SK-N-SH (cell line): ENCODE data around the gene ADCK1. TPM values are rescaled to one million over a fixed set of nuclear protein-coding genes. Genes with fewer than 3 reads are reported as not detected.

Experiments used
- CTCF ChIA-PET: fragments of 300-600, 350-600 bp; formaldehyde crosslinking; extraction: SDS; loops from one replicate; lab custom pipeline; 2021; lab: Yijun Ruan, JAX
- POLR2A ChIA-PET: fragments of 350-600 bp; sonication (Branson Sonifier 250); formaldehyde crosslinking; extraction: SDS; loops from one replicate; lab custom pipeline; 2020; ENCODE audit warnings: antibody characterized with exemption, inconsistent platforms; lab: Yijun Ruan, JAX
- DNase-seq: peaks from one replicate; pipeline ENCODE4 v3.0.0; 2012
- H2AFZ ChIP-seq: fragments of 200-600 bp; sonication (generic); 2 replicates; pipeline ENCODE4 v1.8.1; 2016; ENCODE audit warnings: antibody characterized with exemption, mild to moderate bottlenecking, low read depth
- H3F3A ChIP-seq: fragments of 200-600 bp; sonication (generic); replicated peaks from 2 replicates; pipeline ENCODE3; 2016; ENCODE audit warnings: antibody characterized with exemption, mild to moderate bottlenecking; ENCODE audit not compliant: insufficient read depth
- H3K27ac ChIP-seq, 2 experiments: fragments of 200-500 bp in 1 of 2; fragments of 200-600 bp in 1 of 2; sonication (Bioruptor generic) in 1 of 2; sonication (generic), shearing (Covaris generic) in 1 of 2; 2 replicates each; pipeline versions ENCODE4 v1.5.1 to v1.6.1; 2014 to 2016; ENCODE audit warnings: low read depth in 2 of 2, inconsistent platforms in 1 of 2, low read length in 1 of 2, mild to moderate bottlenecking in 1 of 2, mixed read lengths in 1 of 2
- H3K27me3 ChIP-seq: fragments of 200-600 bp; sonication (generic), shearing (Covaris generic); 2 replicates; pipeline ENCODE4 v1.6.1; 2016; ENCODE audit warnings: mixed run types; ENCODE audit not compliant: insufficient read depth
- H3K36me3 ChIP-seq, 2 experiments: fragments of 200-500 bp in 1 of 2; fragments of 200-600 bp in 1 of 2; sonication (Bioruptor generic) in 1 of 2; sonication (generic) in 1 of 2; replicated peaks in 1 of 2; 2 replicates each; pipeline versions ENCODE3 to v1.5.1; 2014 to 2016; ENCODE audit warnings: low read length in 1 of 2, mild to moderate bottlenecking in 1 of 2; ENCODE audit not compliant: insufficient read depth in 2 of 2, control insufficient read depth in 1 of 2
- H3K4me1 ChIP-seq, 2 experiments: fragments of 200-500 bp in 1 of 2; fragments of 200-600 bp in 1 of 2; sonication (Bioruptor generic) in 1 of 2; sonication (generic), shearing (Covaris generic) in 1 of 2; 2 replicates each; pipeline versions ENCODE4 v1.5.1 to v1.6.1; 2014 to 2016; ENCODE audit warnings: low read depth in 1 of 2, low read length in 1 of 2, mixed run types in 1 of 2; ENCODE audit not compliant: insufficient read depth in 2 of 2, control insufficient read depth in 1 of 2
- H3K4me2 ChIP-seq: fragments of 200-600 bp; sonication (generic), shearing (Covaris generic); 2 replicates; pipeline ENCODE4 v1.6.1; 2017; ENCODE audit warnings: mixed run types
- H3K4me3 ChIP-seq, 2 experiments: fragments of 200-500 bp in 1 of 2; fragments of 200-600 bp in 1 of 2; sonication (Bioruptor generic) in 1 of 2; sonication (generic), shearing (Covaris generic) in 1 of 2; 2 replicates each; pipeline versions ENCODE4 v1.5.1 to v1.8.1; 2014 to 2016; ENCODE audit warnings: low read depth in 2 of 2, inconsistent platforms in 1 of 2, low read length in 1 of 2, mild to moderate bottlenecking in 1 of 2, mixed read lengths in 1 of 2, moderate library complexity in 1 of 2
- H3K79me2 ChIP-seq: fragments of 200-600 bp; sonication (generic); 2 replicates; pipeline ENCODE4 v1.8.1; 2017; ENCODE audit warnings: mild to moderate bottlenecking; ENCODE audit not compliant: insufficient read depth
- H3K9ac ChIP-seq: fragments of 200-600 bp; sonication (generic); 2 replicates; pipeline ENCODE4 v1.6.1; 2017; ENCODE audit warnings: mixed run types
- H3K9me2 ChIP-seq: fragments of 200-600 bp; sonication (generic); 2 replicates; pipeline ENCODE4 v1.6.1; 2017; ENCODE audit warnings: mixed run types
- H3K9me3 ChIP-seq: fragments of 200-600 bp; sonication (generic); 2 replicates; pipeline ENCODE4 v1.6.1; 2017; ENCODE audit warnings: mixed run types, mild to moderate bottlenecking, moderate library complexity
- H4K20me1 ChIP-seq: fragments of 200-600 bp; sonication (generic); 2 replicates; pipeline ENCODE4 v1.6.1; 2017; ENCODE audit warnings: mild to moderate bottlenecking, mixed run types; ENCODE audit not compliant: insufficient read depth
- FOXJ3 ChIP-seq: sonication (generic); formaldehyde crosslinking; IDR thresholded peaks from 2 replicates; pipeline ENCODE4 v1.5.1; 2020; ENCODE audit warnings: mild to moderate bottlenecking, missing genetic modification reagents
- NFIC ChIP-seq: IDR thresholded peaks from 2 replicates; pipeline ENCODE4 v1.4.0; 2012; ENCODE audit warnings: borderline replicate concordance
- POLR2AphosphoS5 ChIP-seq: IDR thresholded peaks from 2 replicates; pipeline ENCODE4 v1.6.1; 2012; ENCODE audit warnings: low read depth, low read length
- RAD21 ChIP-seq: IDR thresholded peaks from 2 replicates; pipeline ENCODE4 v1.6.1; 2012; ENCODE audit warnings: mild to moderate bottlenecking, low read length
- SIN3A ChIP-seq: IDR thresholded peaks from 2 replicates; pipeline ENCODE4 v1.6.1; 2012; ENCODE audit warnings: low read depth, mild to moderate bottlenecking, low read length, moderate library complexity, borderline replicate concordance
- WGBS: methylation state at CpG from one replicate; pipeline ENCODE4 v1.1.6; 2017; ENCODE audit warnings: low lambda C conversion rate; 5-methylcytosine and 5-hydroxymethylcytosine counted together
- polyA plus RNA-seq, 3 experiments: library from polyadenylated mRNA; depleted of rRNA; stranded (reverse); fragments of >200 nt; gene quantifications; 2 replicates each; pipeline ENCODE4 v1.2.3, GENCODE V29; 2012
- TF ChIP-seq, protein P1 (sequence below): IDR thresholded peaks from 2 replicates; pipeline ENCODE4 v1.6.1; 2012; ENCODE audit warnings: mild to moderate bottlenecking, low read depth, low read length, moderate library complexity
- TF ChIP-seq, protein P2 (sequence below): IDR thresholded peaks from 2 replicates; pipeline ENCODE4; 2012
- TF ChIP-seq, protein P3 (sequence below): IDR thresholded peaks from 2 replicates; pipeline ENCODE4 v1.4.0; 2012; ENCODE audit warnings: low read depth, borderline replicate concordance
- TF ChIP-seq, protein P4 (sequence below): fragments of 150-350 bp; IDR thresholded peaks from 2 replicates; pipeline ENCODE4 v1.6.1; 2017; ENCODE audit warnings: antibody characterized with exemption, low read length, low read depth, borderline replicate concordance

Gene ADCK1
- polyA plus RNA-seq, 1 of the 3 experiments (the other 2 are of a cell fraction) = 11.4 TPM

DNA sequence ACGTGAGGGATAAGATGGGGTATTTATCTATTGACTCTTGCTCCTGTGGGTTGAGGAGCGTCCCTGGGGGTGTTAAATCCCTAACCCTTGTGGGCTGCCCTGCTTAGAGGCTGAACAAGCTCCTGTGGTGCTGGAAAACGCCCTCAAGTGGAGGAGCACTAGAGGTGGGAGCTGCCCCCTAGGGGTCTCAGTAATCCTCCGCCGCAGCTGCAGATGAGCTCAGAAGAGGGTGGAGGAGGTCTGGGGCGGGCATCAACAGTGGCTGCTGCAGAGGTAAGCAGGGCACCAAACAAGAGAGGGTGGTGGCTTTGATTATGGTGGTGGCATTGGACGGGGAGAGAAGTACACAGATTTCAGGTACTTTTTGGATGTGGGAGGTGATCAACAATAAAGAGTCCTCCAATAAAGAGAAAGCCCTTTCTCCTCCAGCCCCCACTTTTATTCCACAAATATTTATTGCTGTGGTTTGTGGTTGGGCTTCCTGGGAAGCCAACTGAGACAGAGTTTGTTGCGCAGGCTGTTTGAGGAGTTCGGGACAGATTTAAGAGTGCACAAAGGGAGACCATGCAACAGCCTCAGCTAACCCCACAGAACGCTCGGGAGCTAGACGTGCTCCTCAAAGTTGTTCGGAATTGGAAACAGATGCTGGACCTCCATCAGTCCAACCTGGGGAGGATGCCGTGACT, 179.9 kb downstream of the ADCK1 start:
- Histone ChIP-seq H3K4me1 (no peaks in the 10 kb centered on the region), H3K9ac (no peak overlapping the region), H3K27me3 (no peaks in the 10 kb centered on the region), H3K4me3 (no peak overlapping the region), H3K36me3 (no peaks in the 10 kb centered on the region), H3K9me3 (no peaks in the 10 kb centered on the region), H4K20me1 (no peaks in the 10 kb centered on the region), H2AFZ (no peak overlapping the region), H3K4me2 (no peak overlapping the region), H3K79me2 (no peaks in the 10 kb centered on the region), H3K9me2 (no peaks in the 10 kb centered on the region), H3K27ac (no peak overlapping the region), H3F3A (no peaks in the 10 kb centered on the region)
- DNase-seq = peak; percentile 44
- CTCF ChIA-PET = interaction anchor here (1.0 kb wide), 1 partner anchor 118 kb away, joined by 4 read pairs; no protein-coding TSS in a partner anchor
- 50% methylated on average over 14 of the region's 14 CpGs for WGBS
- TF ChIP-seq SIN3A (no peak), NFIC (no peak), POLR2AphosphoS5 (no peak), RAD21 (peak; percentile 5; the same call in 1 of the 2 replicates), FOXJ3 (CRISPR knock-in tag) (no peak)
- TF ChIP-seq, protein P1, sequence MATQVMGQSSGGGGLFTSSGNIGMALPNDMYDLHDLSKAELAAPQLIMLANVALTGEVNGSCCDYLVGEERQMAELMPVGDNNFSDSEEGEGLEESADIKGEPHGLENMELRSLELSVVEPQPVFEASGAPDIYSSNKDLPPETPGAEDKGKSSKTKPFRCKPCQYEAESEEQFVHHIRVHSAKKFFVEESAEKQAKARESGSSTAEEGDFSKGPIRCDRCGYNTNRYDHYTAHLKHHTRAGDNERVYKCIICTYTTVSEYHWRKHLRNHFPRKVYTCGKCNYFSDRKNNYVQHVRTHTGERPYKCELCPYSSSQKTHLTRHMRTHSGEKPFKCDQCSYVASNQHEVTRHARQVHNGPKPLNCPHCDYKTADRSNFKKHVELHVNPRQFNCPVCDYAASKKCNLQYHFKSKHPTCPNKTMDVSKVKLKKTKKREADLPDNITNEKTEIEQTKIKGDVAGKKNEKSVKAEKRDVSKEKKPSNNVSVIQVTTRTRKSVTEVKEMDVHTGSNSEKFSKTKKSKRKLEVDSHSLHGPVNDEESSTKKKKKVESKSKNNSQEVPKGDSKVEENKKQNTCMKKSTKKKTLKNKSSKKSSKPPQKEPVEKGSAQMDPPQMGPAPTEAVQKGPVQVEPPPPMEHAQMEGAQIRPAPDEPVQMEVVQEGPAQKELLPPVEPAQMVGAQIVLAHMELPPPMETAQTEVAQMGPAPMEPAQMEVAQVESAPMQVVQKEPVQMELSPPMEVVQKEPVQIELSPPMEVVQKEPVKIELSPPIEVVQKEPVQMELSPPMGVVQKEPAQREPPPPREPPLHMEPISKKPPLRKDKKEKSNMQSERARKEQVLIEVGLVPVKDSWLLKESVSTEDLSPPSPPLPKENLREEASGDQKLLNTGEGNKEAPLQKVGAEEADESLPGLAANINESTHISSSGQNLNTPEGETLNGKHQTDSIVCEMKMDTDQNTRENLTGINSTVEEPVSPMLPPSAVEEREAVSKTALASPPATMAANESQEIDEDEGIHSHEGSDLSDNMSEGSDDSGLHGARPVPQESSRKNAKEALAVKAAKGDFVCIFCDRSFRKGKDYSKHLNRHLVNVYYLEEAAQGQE = no peak
- TF ChIP-seq, protein P2, sequence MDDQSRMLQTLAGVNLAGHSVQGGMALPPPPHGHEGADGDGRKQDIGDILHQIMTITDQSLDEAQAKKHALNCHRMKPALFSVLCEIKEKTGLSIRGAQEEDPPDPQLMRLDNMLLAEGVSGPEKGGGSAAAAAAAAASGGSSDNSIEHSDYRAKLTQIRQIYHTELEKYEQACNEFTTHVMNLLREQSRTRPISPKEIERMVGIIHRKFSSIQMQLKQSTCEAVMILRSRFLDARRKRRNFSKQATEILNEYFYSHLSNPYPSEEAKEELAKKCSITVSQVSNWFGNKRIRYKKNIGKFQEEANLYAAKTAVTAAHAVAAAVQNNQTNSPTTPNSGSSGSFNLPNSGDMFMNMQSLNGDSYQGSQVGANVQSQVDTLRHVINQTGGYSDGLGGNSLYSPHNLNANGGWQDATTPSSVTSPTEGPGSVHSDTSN = no peak
- TF ChIP-seq, protein P3, sequence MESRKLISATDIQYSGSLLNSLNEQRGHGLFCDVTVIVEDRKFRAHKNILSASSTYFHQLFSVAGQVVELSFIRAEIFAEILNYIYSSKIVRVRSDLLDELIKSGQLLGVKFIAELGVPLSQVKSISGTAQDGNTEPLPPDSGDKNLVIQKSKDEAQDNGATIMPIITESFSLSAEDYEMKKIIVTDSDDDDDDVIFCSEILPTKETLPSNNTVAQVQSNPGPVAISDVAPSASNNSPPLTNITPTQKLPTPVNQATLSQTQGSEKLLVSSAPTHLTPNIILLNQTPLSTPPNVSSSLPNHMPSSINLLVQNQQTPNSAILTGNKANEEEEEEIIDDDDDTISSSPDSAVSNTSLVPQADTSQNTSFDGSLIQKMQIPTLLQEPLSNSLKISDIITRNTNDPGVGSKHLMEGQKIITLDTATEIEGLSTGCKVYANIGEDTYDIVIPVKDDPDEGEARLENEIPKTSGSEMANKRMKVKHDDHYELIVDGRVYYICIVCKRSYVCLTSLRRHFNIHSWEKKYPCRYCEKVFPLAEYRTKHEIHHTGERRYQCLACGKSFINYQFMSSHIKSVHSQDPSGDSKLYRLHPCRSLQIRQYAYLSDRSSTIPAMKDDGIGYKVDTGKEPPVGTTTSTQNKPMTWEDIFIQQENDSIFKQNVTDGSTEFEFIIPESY = no peak
- TF ChIP-seq, protein P4, sequence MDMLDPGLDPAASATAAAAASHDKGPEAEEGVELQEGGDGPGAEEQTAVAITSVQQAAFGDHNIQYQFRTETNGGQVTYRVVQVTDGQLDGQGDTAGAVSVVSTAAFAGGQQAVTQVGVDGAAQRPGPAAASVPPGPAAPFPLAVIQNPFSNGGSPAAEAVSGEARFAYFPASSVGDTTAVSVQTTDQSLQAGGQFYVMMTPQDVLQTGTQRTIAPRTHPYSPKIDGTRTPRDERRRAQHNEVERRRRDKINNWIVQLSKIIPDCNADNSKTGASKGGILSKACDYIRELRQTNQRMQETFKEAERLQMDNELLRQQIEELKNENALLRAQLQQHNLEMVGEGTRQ = no peak
- POLR2A ChIA-PET = no interaction called here
